22Rv1 (cell line): ENCODE measurements around the gene TAPBP.

ENCODE experiments used
- H3K27ac ChIP-seq: fragments of 450-650 bp; 2 replicates; pipeline ENCODE4 v1.5.1; 2017
- ZFX ChIP-seq: fragments of 450-650 bp; IDR thresholded peaks from 2 replicates; pipeline ENCODE4 v1.6.1; 2017; ENCODE audit warnings: antibody characterized with exemption, borderline replicate concordance
- TF ChIP-seq, protein P1 (sequence below): fragments of 450-650 bp; IDR thresholded peaks from 2 replicates; pipeline ENCODE4 v1.5.1; 2017; ENCODE audit warnings: mild to moderate bottlenecking

Gene TAPBP

DNA sequence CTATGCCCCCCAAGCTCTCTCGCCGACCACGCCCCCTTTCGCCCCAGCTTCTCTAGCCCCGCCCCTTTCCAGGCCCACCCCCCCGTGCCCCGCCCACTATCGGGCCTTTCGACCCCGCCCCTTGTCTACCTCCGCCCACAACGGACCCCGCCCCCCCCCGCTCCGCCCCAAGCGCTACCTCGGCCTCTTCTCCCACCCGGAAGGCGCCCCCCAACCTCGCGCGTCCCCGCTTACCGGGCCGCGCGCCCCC, 3.5 kb upstream of the TAPBP start:
- H3K27ac ChIP-seq, result peak overlapping the region; percentile 98

DNA sequence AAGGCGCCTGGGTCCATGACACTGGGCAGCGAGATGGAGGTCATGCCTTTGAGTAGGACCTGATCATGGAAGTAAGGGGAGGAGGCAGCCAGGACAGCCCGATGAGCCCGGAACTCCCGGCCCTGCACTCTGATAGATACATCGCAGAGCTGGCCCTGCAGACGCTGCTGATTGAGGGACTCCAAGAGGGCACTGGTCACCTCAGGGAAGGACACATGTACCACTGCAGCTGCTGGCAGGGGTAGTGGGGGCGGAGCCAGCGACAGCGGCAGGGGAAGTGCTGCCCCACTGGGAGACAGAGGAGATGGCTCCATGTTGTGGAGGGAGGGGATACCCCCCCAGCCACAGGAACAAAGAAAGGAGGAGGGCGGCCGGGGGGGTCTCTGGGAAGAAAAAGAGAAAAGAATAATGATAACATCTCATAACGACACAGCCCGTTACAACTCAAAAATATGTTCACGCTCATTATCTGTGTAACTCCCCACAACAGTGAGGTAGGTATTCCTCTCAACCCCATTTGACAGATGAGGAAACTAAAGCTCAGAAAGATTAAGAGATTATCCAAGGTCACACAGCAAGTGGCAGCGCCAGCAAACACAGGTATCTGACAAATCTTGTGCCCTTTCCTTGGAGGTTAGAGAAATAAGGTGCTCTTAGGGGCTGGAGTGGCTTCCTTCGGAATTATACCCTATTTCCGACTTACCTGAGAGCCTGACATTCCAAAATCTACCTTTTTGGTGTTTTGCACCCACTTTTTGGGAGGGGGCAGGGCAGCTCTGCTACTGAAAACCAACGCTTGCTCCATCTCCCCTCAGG, 2.9 kb upstream of the TAPBP start:
- peak overlapping the region; percentile 98 for H3K27ac ChIP-seq
- TF ChIP-seq ZFX, result no peak
- TF ChIP-seq, protein P1, sequence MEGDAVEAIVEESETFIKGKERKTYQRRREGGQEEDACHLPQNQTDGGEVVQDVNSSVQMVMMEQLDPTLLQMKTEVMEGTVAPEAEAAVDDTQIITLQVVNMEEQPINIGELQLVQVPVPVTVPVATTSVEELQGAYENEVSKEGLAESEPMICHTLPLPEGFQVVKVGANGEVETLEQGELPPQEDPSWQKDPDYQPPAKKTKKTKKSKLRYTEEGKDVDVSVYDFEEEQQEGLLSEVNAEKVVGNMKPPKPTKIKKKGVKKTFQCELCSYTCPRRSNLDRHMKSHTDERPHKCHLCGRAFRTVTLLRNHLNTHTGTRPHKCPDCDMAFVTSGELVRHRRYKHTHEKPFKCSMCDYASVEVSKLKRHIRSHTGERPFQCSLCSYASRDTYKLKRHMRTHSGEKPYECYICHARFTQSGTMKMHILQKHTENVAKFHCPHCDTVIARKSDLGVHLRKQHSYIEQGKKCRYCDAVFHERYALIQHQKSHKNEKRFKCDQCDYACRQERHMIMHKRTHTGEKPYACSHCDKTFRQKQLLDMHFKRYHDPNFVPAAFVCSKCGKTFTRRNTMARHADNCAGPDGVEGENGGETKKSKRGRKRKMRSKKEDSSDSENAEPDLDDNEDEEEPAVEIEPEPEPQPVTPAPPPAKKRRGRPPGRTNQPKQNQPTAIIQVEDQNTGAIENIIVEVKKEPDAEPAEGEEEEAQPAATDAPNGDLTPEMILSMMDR, result no peak

More for the DNA sequence above, 3.5 kb upstream of the TAPBP start:
- TF ChIP-seq ZFX, result no peak
- TF ChIP-seq, protein P1, result no peak

DNA sequence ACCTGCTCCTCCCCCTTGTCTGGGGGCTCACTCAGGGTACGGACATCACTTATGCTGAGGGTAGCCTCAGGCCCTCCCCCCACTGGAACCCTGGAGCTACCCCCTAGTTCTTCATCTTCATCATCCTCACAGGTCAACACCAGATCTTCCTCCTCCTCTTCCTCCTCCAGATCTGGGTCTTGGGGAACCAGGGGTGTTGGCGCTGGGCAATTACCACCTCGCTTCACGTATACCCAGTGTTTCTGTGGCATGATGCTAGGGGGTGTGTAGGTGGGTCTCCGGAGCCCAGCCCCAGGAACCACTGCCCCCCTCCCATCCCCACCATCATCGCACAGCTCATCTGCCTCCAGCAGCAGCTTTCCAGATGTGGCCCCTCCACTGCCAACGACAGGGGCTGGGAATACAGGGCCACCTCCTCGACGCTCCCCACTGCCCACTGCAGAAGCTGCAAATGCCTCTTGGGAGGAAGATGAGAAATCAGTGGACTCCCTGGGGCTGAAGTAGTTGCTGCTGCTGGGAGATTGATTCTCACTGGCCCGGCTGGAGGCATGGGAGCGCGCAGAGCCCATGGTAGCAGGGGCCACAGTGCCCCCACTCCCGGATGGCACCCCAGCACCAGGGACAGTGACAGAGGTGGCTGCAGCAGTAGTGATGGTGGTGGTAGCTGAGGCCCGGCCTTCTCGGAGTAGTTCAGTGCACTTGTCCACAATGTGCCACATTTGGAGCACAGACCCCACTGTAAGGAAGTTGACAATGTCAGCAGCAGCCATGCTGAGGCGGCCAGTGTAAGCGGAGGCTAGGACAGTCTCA, 2.1 kb upstream of the TAPBP start:
- peak overlapping the region; percentile 98 for H3K27ac ChIP-seq
- TF ChIP-seq ZFX, result no peak
- TF ChIP-seq, protein P1, result no peak

DNA sequence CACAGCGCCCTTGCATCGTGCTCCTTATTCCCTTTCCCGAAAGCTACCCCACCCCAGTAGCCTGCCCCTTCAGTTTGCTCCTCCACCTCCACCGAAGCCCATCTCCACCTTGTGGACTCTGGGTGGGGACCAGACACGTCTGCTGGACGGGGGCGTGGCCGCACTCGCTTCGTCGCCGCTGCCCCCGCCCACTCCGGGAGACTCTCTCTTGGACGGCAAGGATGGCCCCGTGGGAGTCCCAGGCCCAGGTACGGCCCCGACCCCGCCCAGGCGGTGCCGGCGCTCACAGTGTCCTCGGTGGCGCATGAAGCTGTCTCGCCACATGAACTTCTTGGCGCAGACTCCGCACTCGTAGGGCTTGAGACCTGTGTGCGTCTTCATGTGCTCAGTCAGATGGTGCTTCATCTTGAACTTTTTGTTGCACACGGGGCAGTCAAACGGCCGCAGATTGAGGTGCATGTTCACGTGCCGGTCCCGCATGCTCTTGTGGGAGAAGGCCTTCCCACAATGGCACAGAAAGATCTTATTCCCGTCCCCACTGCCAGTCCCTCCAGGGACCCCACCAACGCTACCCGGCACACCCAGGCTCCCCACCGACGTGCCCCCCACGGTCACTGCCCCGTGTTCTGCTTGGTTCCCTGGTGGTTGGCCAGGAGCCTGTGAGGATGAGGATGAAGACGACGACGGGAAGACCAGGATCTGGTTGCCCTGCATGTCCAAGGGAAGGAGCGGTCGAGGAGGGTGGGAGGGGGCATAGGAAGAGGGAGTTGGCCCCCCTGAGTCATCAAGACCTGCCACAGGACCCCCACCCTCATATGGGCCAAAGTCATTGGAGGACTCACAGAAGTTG, 1.3 kb upstream of the TAPBP start:
- peak overlapping the region; percentile 98 for H3K27ac ChIP-seq
- TF ChIP-seq ZFX, result no peak
- TF ChIP-seq, protein P1, result 0 out of 2 replicates have a peak, but pooled peaks have one; percentile 6

DNA sequence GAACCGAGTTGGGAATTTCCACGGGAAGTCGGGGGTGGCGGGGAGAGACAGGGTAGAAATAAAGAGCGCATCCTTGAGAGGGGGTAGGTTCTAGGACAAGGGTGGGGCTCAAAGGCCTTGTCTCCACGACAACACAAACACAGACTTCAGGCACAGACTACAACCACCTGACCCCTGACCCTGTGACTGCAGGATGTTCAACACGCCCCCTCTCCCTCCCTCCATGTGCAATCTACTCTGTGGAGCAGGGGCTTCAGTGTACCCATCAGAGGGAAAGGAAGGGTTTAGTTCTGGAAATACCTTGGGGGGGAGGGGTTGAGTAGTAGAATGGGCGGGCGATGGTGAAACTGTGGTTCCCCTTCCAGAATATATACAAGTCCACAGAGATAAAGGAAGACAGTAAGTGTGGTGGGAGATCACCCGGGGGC, 651 bp upstream of the TAPBP start:
- TF ChIP-seq, protein P1, result no peak
- H3K27ac ChIP-seq, result peak overlapping the region; percentile 98

DNA sequence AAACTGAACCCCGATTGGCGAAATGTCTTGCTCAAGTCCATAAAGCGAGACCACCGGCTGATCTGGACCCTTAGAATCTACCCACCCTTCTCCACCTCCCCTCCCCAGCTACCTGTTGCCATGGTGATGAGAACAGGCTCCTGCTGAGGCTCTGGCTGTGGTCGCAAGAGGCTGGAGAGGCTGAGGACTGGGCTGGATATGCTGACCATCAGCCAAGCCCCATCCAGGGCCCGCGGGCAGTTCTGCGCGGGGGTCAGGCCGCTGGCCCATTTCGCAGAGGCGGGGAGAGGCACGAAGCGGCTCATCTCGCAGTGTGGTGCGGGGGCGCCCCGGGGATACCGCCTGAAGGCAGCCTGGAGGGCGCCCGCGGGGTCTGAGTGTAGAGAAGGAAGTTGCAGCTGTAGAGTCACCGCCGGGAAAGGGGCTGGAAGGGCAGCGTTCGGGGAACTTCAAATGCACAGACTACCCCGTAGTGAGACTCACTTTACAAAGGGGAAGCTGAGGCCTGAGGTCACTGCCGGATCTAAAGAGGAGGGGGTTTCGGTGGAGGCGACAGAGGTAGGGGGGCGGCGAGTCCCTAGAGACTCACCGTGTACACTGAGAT, 671 bp downstream of the TAPBP start:
- TF ChIP-seq ZFX, result no peak
- TF ChIP-seq, protein P1, result no peak
- peak overlapping the region; percentile 98 for H3K27ac ChIP-seq
